ENCODE results near the gene OR51A2. TPM values are rescaled to one million over a fixed set of nuclear protein-coding genes. Genes with fewer than 3 reads are reported as not detected.

Gene OR51A2
- polyA plus RNA-seq, 6 donors from 2014 or later: not detected

DNA sequence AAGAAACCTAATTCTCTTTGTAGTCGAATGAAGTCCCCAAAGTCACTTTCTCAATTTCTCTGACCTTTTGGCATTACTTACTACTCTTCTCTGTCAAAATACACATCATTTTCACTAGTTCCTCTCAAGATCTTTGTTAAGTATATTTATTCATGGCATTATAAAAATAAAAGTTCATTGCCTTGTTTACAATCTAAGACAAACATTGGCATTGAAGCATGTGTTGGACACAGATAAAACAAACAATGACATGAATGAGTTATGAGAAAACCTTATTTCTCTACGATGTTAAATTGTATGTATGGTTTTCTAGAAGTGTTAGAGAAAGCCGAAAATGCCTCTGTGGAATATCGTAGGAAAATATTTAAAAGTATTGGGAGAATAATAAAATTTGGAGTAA is 22.8 kb downstream of the OR51A2 start:
- H3K9me3 Mint-ChIP-seq: peaks cover 0 to 7% (median 0%) of the 10 kb centered on the region in 7 donors
- H3K4me3 Mint-ChIP-seq: no peak overlapping the region
- peaks cover 2 to 6% (median 3%) of the 10 kb centered on the region in 3 donors for H3K27me3 Mint-ChIP-seq
- no peak for DNase-seq
- H3K36me3 Mint-ChIP-seq: no peaks in the 10 kb centered on the region
- no peak for ATAC-seq (ENCODE audit: low read depth in 2 of 2)
- no peak overlapping the region for H3K27ac Mint-ChIP-seq
- no peaks in the 10 kb centered on the region for H3K4me1 Mint-ChIP-seq

DNA sequence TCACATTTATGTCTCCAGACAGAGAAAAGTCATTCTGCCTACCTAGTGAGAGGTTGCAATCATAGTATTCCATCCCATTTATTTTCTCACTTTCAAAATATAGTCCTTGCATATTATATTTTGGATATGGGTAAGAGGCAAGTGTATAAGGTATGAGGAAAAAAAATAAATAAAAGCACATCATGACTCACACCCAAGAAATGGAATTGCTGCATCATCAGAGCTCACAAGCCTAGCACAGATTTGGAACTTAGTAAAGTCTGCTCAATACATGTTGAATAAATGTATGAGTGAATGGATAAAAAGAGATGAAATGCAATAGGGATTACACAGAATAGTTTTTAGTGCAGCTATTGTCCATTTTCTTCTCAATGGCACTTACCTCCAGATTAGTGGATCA is 28.9 kb downstream of the OR51A2 start:
- peaks cover 8 to 10% (median 9%) of the 10 kb centered on the region in 3 donors for H3K27me3 Mint-ChIP-seq
- no peak for ATAC-seq (ENCODE audit: low read depth in 2 of 2)
- no peak for DNase-seq
- H3K4me1 Mint-ChIP-seq: no peaks in the 10 kb centered on the region
- H3K36me3 Mint-ChIP-seq: no peaks in the 10 kb centered on the region
- H3K9me3 Mint-ChIP-seq: peaks cover 0 to 3% (median 1%) of the 10 kb centered on the region in 7 donors
- H3K27ac Mint-ChIP-seq: no peak overlapping the region
- H3K4me3 Mint-ChIP-seq: no peak overlapping the region

GRCh38 chr11:4924239-4924638 is 31.3 kb downstream of the OR51A2 start, which contains the start of gene OR51G1:
Gene OR51G1 (minus strand): TSS chr11:4924339. CDS start chr11:4924339, 0 bp downstream.
- Mint-ChIP-seq H3K27ac (no peak within 1 kb of the TSS), H3K36me3 (no peaks in the 10 kb centered on the region), H3K27me3 (peaks cover 8 to 10% (median 9%) of the 10 kb centered on the region in 3 donors), H3K4me1 (no peaks in the 10 kb centered on the region), H3K4me3 (peak within 1 kb of the TSS in 1 of 8 donors; percentile 2), H3K9me3 (peaks cover 0 to 3% (median 0%) of the 10 kb centered on the region in 7 donors)
- DNase-seq (no peak), ATAC-seq (ENCODE audit: low read depth in 2 of 2) (no peak)

DNA sequence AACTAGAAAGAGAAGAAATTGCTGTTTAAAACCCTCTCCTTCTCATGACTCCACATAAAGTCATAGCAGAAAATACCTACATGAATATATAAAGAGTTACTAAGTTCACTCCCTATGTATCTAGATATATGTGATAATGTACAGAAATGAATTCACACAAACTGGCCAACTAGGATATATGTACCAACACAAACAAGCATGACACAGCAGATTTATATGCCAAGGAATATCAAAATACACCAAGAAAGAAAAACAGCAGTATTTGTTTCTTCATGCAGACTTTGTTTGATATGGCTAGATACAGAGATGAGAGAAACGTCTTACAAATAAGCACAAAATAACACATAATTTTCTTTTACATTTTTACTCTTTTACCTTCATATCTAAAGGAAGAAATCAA is 33.2 kb downstream of the OR51A2 start:
- ATAC-seq (ENCODE audit: low read depth in 2 of 2): no peak
- H3K27me3 Mint-ChIP-seq: peaks cover 7 to 10% (median 9%) of the 10 kb centered on the region in 3 donors
- no peak overlapping the region for H3K27ac Mint-ChIP-seq

GRCh38 chr11:4921796-4922195 is 33.7 kb downstream of the OR51A2 start:
- Mint-ChIP-seq H3K36me3 (no peaks in the 10 kb centered on the region), H3K27me3 (peaks cover 3 to 10% (median 9%) of the 10 kb centered on the region in 3 donors), H3K27ac (no peak overlapping the region), H3K4me1 (no peaks in the 10 kb centered on the region), H3K9me3 (peaks cover 0 to 3% (median 0%) of the 10 kb centered on the region in 7 donors), H3K4me3 (no peak overlapping the region)
- DNase-seq (no peak), ATAC-seq (ENCODE audit: low read depth in 2 of 2) (no peak)

More for the DNA sequence above, 33.2 kb downstream of the OR51A2 start:
- Mint-ChIP-seq H3K36me3 (no peaks in the 10 kb centered on the region), H3K4me3 (no peak overlapping the region), H3K9me3 (peaks cover 0 to 3% (median 0%) of the 10 kb centered on the region in 7 donors), H3K4me1 (no peaks in the 10 kb centered on the region)
- no peak for DNase-seq

GRCh38 chr11:4919250-4919649 is 36.3 kb downstream of the OR51A2 start, which contains the start of gene OR51G2:
Gene OR51G2 (minus strand): TSS chr11:4919350. CDS start chr11:4915663, 3,687 bp downstream.
- Mint-ChIP-seq H3K4me3 (no peak within 1 kb of the TSS), H3K36me3 (no peaks in the 10 kb centered on the region), H3K27ac (peak within 1 kb of the TSS in 1 of 6 donors; percentile 90), H3K27me3 (peaks cover 4 to 19% (median 12%) of the 10 kb centered on the region in 3 donors), H3K9me3 (peaks cover 0 to 3% (median 1%) of the 10 kb centered on the region in 7 donors), H3K4me1 (no peaks in the 10 kb centered on the region)
- no peak for ATAC-seq (ENCODE audit: low read depth in 2 of 2)
- no peak for DNase-seq

- Mint-ChIP-seq H3K9me3 (peaks cover 0 to 3% (median 0%) of the 10 kb centered on the region in 7 donors), H3K36me3 (no peaks in the 10 kb centered on the region), H3K4me3 (no peak overlapping the region), H3K27ac (no peak overlapping the region), H3K4me1 (peaks cover 0 to 7% (median 0%) of the 10 kb centered on the region in 3 donors), H3K27me3 (peaks cover 0 to 15% (median 10%) of the 10 kb centered on the region in 3 donors)
- ATAC-seq (ENCODE audit: low read depth in 2 of 2): no peak
- no peak for DNase-seq
Measured at GRCh38 chr11:4916581-4916980, 38.9 kb downstream of the OR51A2 start.

Other genes starting within 250 kb of the OR51A2 start
- gene OR51F1, start 185.8 kb downstream of the OR51A2 start, polyA plus RNA-seq (ENCODE audit: low read depth in 6 of 6): not detected
- gene OR52R1, start 151.3 kb downstream of the OR51A2 start, polyA plus RNA-seq (ENCODE audit: low read depth in 6 of 6): not detected
- not detected for gene OR51F2, start 134.4 kb downstream of the OR51A2 start, polyA plus RNA-seq (ENCODE audit: low read depth in 6 of 6)
- gene OR51S1, start 106.5 kb downstream of the OR51A2 start, polyA plus RNA-seq (ENCODE audit: low read depth in 6 of 6): not detected
- not detected for gene OR51T1, start 73.8 kb downstream of the OR51A2 start, polyA plus RNA-seq (ENCODE audit: low read depth in 6 of 6)
- not detected for gene OR51A7, start 51.9 kb downstream of the OR51A2 start, polyA plus RNA-seq (ENCODE audit: low read depth in 6 of 6)
- not detected for gene OR51G2, start 36.4 kb downstream of the OR51A2 start, polyA plus RNA-seq (ENCODE audit: low read depth in 6 of 6)
- gene OR51G1, start 31.4 kb downstream of the OR51A2 start, polyA plus RNA-seq (ENCODE audit: low read depth in 6 of 6): not detected
- not detected for gene OR51A4, start 8.1 kb downstream of the OR51A2 start, polyA plus RNA-seq (ENCODE audit: low read depth in 6 of 6)
- not detected for gene OR51L1, start 39.1 kb upstream of the OR51A2 start, polyA plus RNA-seq (ENCODE audit: low read depth in 6 of 6)
- not detected for gene OR52J3, start 90.8 kb upstream of the OR51A2 start, polyA plus RNA-seq (ENCODE audit: low read depth in 6 of 6)
- gene OR52E2, start 103.9 kb upstream of the OR51A2 start, polyA plus RNA-seq (ENCODE audit: low read depth in 6 of 6): not detected
- not detected for gene OR52E1, start 113.9 kb upstream of the OR51A2 start, polyA plus RNA-seq (ENCODE audit: low read depth in 6 of 6)
- gene OR52A5, start 182.6 kb upstream of the OR51A2 start, polyA plus RNA-seq (ENCODE audit: low read depth in 6 of 6): not detected
- gene OR52A1, start 199.0 kb upstream of the OR51A2 start, polyA plus RNA-seq (ENCODE audit: low read depth in 6 of 6): not detected
- gene OR51V1, start 245.0 kb upstream of the OR51A2 start, polyA plus RNA-seq (ENCODE audit: low read depth in 6 of 6): not detected